GM12864 (cell line): ENCODE measurements around the gene APOH.

Experiments
- DNase-seq: peaks from one replicate; pipeline ENCODE4 v3.0.0-alpha.2; 2011; ENCODE audit warnings: low read depth
- H3K4me3 ChIP-seq: 2 replicates; pipeline ENCODE4 v1.5.1; 2011; ENCODE audit warnings: mild to moderate bottlenecking, low read depth, low read length, control low read depth
- TF ChIP-seq, protein P1 (sequence below): IDR thresholded peaks from 2 replicates; pipeline ENCODE4 v1.5.1; 2011; ENCODE audit warnings: low read depth, mild to moderate bottlenecking, moderate library complexity, low read length, control low read depth, inconsistent platforms; ENCODE audit errors: missing control alignments

The APOH gene

DNA sequence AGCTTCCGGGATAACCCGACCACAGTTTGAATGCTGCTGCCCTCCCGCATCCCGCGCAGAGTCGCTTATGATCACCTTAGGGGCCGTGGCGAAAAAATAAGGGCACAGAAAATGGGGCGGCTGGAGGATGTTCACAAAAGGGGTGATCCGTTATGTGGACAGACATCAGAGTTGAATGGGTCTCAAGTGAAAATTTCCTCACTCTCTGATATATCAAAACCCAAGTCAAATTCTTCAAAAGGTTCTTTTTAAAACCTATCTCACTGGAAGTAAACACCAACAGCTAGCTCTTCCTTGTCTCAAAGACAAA, 36.9 kb downstream of the APOH start:
- H3K4me3 ChIP-seq, result peak overlapping the region; percentile 58; the same call in 1 of the 2 replicates
- TF ChIP-seq, protein P1, sequence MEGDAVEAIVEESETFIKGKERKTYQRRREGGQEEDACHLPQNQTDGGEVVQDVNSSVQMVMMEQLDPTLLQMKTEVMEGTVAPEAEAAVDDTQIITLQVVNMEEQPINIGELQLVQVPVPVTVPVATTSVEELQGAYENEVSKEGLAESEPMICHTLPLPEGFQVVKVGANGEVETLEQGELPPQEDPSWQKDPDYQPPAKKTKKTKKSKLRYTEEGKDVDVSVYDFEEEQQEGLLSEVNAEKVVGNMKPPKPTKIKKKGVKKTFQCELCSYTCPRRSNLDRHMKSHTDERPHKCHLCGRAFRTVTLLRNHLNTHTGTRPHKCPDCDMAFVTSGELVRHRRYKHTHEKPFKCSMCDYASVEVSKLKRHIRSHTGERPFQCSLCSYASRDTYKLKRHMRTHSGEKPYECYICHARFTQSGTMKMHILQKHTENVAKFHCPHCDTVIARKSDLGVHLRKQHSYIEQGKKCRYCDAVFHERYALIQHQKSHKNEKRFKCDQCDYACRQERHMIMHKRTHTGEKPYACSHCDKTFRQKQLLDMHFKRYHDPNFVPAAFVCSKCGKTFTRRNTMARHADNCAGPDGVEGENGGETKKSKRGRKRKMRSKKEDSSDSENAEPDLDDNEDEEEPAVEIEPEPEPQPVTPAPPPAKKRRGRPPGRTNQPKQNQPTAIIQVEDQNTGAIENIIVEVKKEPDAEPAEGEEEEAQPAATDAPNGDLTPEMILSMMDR, result no peak
- DNase-seq, result no peak

- peak; percentile 15 for DNase-seq
- TF ChIP-seq, protein P1, result no peak
- peak within 1 kb of the TSS; percentile 58 for H3K4me3 ChIP-seq
Observed at GRCh38 chr17:66191593-66192377, 37.4 kb downstream of the APOH start, which contains the start of gene CEP112. TSS of gene CEP112 (minus strand) at chr17:66192133.

DNA sequence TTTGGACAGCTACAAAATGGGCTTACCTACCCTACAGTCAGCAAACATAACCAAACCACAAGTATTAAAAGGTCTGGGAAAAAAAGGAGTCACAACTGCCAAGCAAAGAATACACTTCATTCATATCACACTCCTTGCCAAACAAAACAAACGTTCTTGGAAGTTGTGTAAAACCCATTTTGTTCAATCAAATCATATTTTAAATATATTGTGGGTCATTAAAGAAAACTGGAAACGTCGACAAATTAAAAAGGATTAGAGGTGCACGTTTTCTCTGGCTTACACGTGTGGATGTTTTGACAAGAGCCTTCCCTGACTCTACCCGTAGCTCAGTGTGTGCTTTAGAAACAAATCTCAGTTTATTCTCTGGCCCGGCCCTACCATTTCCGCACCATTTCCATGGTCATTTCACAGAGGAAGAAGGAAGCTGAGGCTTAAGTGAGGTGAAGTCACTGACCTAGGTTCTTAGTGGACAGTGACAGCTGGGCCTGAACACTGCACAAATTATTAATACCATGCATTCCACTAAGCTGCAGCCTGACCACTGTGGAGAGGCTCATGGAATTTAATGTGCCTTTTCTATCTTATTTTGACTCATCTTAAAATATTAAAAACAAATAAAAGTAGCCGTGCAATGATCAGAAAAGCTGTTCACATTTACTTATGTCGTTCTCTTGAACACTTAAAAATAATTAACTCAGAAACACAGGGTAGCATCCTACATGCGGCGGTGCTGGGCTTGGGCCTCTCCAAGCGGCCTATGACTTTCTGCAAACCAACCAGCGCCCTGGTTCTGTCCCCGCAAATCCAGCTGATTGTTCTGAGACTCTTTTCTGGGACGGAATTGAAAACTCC, 38.2 kb downstream of the APOH start:
- no peak for DNase-seq
- TF ChIP-seq, protein P1, result no peak
- peak overlapping the region; percentile 58 for H3K4me3 ChIP-seq

GRCh38 chr17:66187718-66188117, 41.5 kb downstream of the APOH start:
- DNase-seq, result no peak
- TF ChIP-seq, protein P1, result no peak
- H3K4me3 ChIP-seq, result no peak overlapping the region

DNA sequence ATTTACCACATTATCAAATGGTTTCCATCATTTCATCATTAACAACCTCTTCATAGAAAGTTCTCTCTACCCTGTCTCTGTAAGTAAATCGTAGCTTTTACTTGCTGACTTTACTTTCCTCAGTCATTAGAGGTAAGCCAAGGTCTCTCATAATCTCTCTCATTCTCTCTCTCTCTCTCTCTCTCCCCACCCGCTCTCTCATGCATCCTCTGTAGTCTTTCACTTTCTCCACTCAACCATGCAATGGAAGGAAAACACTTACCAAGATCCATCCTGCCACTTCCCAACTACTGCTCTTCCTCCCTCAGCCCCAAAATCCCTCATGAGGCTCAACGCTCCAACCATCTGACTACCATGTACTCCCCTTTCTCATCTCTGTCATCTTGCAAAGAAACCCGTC, 43.4 kb downstream of the APOH start:
- no peak for DNase-seq
- TF ChIP-seq, protein P1, result no peak

DNA sequence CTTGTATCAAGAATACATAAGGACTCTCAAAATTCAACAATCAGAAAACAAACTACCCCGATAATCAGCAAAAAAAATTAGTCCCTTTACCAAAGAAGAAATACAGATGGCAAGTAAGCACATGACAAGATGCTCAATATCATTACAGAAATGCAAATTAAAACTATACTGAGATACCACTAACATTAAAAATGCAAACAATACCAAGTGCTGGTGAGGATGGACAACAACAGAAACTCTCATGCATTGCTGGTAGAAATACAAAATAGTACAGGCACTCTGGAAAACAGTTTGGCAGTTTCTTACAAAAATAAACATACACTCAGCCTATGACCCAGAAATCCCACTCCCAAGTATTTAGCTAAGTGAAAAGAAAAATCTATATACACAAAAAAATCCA, 44.8 kb downstream of the APOH start:
- TF ChIP-seq, protein P1, result no peak

More for the DNA sequence above, 43.4 kb downstream of the APOH start:
- H3K4me3 ChIP-seq, result no peak overlapping the region

More for the DNA sequence above, 44.8 kb downstream of the APOH start:
- no peak overlapping the region for H3K4me3 ChIP-seq
- no peak for DNase-seq
